Measurements from ENCODE around the gene RAB8B.
"Not testable (repeated sequence)": the region's sequence is repeated elsewhere in the genome, so short reads cannot be mapped to it uniquely, and the experiment has no call there.

Gene RAB8B

GRCh38 chr15:63210151-63211091, 21.0 kb downstream of the RAB8B start:
- no peak for DNase-seq

GRCh38 chr15:63211092-63211490, 21.7 kb downstream of the RAB8B start:
- no peak for DNase-seq

GRCh38 chr15:63211549-63211948, 22.1 kb downstream of the RAB8B start:
- DNase-seq = no peak

- no peak for DNase-seq
Measured at GRCh38 chr15:63212050-63213004, 22.9 kb downstream of the RAB8B start.

GRCh38 chr15:63218100-63218808, 28.8 kb downstream of the RAB8B start:
- no peak for DNase-seq

- no peak for DNase-seq
Measured at GRCh38 chr15:63219196-63219710, 29.8 kb downstream of the RAB8B start.

- DNase-seq = no peak
Measured at GRCh38 chr15:63221346-63221745, 31.9 kb downstream of the RAB8B start.

GRCh38 chr15:63223463-63223862, 34.1 kb downstream of the RAB8B start:
- no peak for DNase-seq

GRCh38 chr15:63225381-63225780, 36.0 kb downstream of the RAB8B start:
- no peak for DNase-seq

GRCh38 chr15:63226155-63226883, 36.9 kb downstream of the RAB8B start:
- no peak for DNase-seq

- no peak for DNase-seq
Measured at GRCh38 chr15:63226966-63227401, 37.6 kb downstream of the RAB8B start.

GRCh38 chr15:63227689-63228088, 38.3 kb downstream of the RAB8B start:
- no peak for DNase-seq

- DNase-seq = no peak
Measured at GRCh38 chr15:63231206-63231605, 41.8 kb downstream of the RAB8B start.

GRCh38 chr15:63231706-63232105, 42.3 kb downstream of the RAB8B start:
- no peak for DNase-seq

- no peak for DNase-seq
Measured at GRCh38 chr15:63232405-63232804, 43.0 kb downstream of the RAB8B start.

GRCh38 chr15:63232943-63233342, 43.5 kb downstream of the RAB8B start:
- no peak for DNase-seq

GRCh38 chr15:63233667-63234423, 44.4 kb downstream of the RAB8B start:
- DNase-seq = no peak

- no peak for DNase-seq
Measured at GRCh38 chr15:63234451-63234870, 45.1 kb downstream of the RAB8B start.

GRCh38 chr15:63236272-63236671, 46.9 kb downstream of the RAB8B start:
- no peak for DNase-seq

- DNase-seq = not testable (repeated sequence)
Measured at GRCh38 chr15:63237086-63237485, 47.7 kb downstream of the RAB8B start.

- DNase-seq = no peak
Measured at GRCh38 chr15:63238171-63238570, 48.8 kb downstream of the RAB8B start.

All from CD4-positive, alpha-beta T cell treated with Interleukin-17A for 4 hours (primary cell).